ENCODE results near the gene GNAT1.

DNA sequence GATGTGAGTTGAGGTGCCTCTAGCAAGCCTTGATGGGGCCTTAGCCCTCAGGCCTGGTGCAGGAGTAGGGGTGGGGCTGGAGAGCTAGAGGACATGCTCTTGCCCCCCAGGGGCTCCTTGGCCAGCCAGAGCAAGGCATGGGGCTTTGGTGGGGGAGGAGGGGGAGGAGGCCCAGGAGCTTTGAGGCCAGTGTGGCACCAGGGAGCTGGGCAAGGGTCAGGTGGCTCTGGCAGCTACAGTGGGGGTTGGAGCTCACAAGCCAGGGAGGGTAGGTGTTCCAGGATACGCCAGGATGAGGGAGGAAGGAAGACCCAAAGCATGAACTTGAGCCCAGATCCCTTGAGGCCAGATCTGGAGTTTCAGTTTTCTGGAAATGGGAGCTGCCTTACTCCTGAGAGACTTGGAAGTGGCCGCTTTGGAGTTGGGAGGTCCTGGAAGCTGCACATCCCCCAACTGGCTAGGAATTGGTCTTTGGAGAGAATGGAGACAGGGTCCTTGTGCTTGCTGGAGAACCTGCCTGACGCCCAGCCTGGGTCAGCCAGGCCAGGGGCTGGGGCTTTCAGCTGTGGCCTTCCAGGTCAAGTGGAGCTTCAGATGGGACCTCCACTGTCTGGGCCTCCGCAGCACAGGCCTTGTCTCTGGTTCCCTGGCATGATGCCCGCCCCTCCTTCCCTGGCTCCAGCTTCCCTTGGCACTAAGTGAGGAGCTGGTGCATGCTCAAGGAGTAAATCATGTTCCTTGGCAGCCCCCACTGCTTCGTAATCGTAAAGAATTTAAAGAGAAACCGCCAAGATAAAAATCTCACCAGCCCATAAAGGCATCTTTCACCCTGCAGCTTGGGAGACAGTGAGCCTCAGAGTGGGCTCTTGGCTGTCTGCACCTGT is 27.6 kb upstream of the GNAT1 start:
- TF ChIP-seq, protein P1, sequence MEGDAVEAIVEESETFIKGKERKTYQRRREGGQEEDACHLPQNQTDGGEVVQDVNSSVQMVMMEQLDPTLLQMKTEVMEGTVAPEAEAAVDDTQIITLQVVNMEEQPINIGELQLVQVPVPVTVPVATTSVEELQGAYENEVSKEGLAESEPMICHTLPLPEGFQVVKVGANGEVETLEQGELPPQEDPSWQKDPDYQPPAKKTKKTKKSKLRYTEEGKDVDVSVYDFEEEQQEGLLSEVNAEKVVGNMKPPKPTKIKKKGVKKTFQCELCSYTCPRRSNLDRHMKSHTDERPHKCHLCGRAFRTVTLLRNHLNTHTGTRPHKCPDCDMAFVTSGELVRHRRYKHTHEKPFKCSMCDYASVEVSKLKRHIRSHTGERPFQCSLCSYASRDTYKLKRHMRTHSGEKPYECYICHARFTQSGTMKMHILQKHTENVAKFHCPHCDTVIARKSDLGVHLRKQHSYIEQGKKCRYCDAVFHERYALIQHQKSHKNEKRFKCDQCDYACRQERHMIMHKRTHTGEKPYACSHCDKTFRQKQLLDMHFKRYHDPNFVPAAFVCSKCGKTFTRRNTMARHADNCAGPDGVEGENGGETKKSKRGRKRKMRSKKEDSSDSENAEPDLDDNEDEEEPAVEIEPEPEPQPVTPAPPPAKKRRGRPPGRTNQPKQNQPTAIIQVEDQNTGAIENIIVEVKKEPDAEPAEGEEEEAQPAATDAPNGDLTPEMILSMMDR (IDR thresholded peaks at IDR 0.05): no peak
- no peak for TF ChIP-seq POLR2A (IDR thresholded peaks at IDR 0.05)

Data from thyroid gland (tissue), 4 donors.